SK-MEL-5 (cell line): ENCODE measurements around the gene BIN1. TPM values are rescaled to one million over a fixed set of nuclear protein-coding genes. Genes with fewer than 3 reads are reported as not detected.
"Not testable (repeated sequence)": the region's sequence is repeated elsewhere in the genome, so short reads cannot be mapped to it uniquely, and the experiment has no call there.

ENCODE experiments used
- DNase-seq: peaks from one replicate; pipeline ENCODE4 v3.0.0-alpha.2; 2016; ENCODE audit warnings: low read depth, low spot score
- in situ Hi-C: cut with HindIII; loops from 2 replicates; pipeline ENCODE4 v1.10.0; 2016; ENCODE audit warnings: low sequenced_read_pairs, high pct_unique_total_duplicates, low pct_unique_long_range_greater_than_20kb
- total RNA-seq: library from RNA; depleted of rRNA; stranded (reverse); fragments of >200 nt; shearing (Covaris generic); gene quantifications from 2 replicates; pipeline ENCODE4 v1.2.3, GENCODE V29; 2014

The BIN1 gene
- total RNA-seq, 1 experiment from 2014 or later, result 1.7 TPM

DNA sequence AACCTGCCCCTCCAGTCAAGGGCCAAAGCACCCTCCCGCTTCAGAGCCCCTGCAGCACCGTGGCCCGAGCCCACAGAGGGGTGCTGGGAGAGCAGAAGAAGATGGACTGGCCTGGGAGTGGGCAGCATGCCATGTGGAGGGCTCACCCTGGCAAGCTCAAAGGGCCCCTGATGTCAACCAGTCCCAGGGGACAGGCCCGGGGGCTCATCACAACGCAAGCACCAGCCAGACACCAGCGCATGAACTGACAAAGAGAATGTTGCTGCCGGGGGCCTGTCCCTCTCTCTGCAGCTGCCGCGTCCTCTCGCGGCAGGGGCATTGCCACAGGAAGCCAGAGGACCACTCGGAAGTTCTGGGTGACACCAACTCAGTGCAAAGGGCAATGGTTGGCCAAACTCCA, 30.3 kb upstream of the BIN1 start:
- no peak for DNase-seq

DNA sequence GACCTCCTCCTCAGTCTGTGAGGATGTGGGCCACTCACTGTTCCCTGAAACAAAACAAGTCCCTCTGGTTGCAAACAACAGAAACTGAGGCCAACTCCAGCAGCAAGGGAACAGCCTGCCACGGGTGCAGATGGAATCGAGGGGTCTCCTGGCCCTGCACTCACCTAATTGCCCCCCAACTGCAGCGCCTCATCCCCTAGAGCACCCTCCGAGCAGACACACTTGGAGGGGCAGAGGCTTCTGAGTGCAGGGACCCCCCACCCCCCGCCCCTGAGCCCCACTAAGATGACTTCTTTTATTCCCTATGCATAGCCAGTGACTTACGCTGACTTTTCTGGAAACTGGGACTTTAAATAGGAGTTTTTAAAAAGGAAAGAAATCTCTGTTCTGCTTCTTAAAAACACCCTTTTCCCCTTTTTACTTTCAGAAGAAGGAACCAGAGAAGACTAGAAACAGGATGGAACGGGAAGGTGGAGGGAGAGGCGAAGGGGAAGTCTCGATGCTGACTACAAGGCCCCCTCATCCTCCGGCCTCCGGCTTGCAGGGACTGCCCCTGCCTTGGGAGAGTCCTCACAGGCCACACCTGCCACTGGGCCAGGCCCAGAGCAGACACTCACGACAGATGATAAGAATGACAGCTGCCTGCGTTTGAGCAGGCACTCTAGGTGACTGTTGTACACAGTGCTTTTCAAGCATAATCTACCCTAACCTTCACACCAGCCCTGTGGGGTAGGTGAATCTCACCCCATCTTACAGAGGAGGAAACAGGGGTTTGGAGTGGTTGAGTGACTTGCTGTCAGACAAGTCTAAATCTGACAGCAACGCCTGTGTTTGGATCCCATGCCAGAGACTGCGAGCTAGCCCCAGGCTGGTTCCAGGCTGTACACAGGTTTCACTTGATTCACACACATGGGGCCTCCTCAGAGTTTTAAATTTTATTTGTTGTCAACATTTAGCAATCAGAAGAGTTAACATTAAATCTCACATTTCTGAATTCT, 28.2 kb upstream of the BIN1 start:
- no peak for DNase-seq
- in situ Hi-C loops, result no loop called here

More for the DNA sequence above, 30.3 kb upstream of the BIN1 start:
- in situ Hi-C loops, result no loop called here

DNA sequence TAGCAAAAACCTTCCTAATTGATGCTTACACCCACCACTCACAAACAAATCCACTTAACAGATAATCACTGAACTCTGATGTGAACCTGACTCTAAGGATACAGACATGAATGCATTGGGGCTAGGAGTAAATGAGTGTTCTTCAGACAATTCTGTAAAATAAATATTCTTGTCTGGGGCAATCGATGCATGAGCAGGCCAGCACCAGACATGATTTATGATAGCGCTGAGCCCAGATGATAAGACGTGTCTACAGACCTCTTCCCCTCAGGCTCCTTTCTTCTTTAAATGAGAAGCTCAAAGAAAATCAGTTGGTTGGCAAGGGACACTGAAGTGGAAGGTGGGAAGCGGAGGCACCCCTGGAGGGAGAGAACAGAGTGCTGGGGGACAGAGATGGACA, 27.3 kb upstream of the BIN1 start:
- no peak for DNase-seq

DNA sequence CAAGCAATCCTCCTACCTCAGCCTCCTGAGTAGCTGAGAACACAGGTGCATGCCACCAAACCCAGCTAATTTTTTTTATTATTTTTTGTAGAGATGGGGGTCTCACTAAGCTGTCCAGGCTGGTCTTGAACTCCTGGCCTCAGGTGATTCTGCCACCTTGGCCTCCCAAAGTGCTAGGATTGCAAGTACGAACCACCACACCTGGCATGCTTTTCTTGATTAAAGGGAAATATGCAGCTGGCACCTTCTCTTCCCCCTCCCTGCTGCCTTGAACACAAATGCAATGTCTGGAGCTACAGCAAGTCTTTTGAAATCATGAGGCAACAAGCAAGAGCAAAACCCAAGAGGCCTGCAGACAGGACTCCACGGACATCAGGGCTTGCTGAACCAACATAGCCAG, 26.8 kb upstream of the BIN1 start:
- no peak for DNase-seq
- in situ Hi-C loops, result no loop called here

More for the DNA sequence above, 27.3 kb upstream of the BIN1 start:
- in situ Hi-C loops, result no loop called here

DNA sequence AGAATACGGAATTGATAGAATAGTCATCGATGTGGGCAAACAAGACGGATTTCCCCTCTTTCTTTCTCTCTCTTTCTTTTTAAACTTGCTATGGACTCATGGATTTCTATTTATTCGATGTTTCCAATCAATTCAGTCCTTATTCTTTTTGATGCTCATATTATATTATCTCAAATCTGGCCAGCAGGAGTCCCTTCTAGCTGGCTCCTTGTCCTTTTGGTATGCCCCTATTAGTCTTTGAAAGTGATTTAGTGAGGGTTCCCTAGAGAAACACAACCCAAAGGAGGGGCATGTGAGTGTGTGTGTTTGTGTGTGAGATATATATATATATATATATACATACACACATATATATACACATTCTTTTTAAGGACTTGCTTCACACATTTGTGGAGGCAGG, 23.5 kb upstream of the BIN1 start:
- DNase-seq, result no peak
- in situ Hi-C loops, result no loop called here

DNA sequence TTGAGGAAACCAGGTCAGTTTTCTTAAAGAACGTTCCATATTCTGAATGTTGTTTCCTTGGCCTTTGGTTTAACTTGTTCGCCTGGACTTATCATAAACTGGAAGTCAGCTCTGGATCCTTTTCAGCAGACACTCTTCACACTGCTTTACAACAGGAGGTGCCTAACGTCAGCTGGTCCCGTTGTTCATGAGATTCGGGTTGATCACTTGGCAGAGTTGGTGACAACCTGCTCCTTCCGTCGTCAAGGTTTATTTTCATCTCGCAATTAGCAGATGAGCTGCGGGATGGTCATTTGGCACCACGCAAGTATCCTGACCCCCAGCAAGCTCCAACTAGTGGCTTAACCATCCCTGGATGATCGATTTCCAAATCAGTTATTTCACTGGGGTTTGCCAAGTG, 23.0 kb upstream of the BIN1 start:
- DNase-seq, result no peak

DNA sequence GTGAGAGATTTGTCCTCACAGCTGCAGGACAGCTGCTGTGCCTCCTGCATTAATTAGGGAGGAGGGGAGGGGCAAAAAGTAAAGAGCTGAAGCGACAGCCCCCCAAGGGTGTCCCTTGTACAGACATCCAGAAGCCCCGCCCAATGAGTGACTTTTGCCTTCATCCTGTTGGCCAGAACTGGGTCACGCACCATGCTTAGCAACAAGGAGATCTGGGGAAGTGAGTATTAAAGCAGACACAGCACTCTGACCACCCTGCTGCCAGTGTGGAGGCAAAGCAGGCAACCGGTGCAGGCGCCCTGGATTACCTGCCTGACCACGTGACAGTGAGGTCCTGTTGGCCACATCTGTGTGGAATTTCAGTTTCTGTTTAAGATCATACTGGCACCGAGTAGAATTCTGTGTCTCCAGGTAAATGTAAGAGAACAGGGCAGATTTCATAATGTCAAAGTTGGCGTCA, 21.5 kb upstream of the BIN1 start:
- in situ Hi-C loops, result no loop called here
- DNase-seq, result no peak

More for the DNA sequence above, 23.0 kb upstream of the BIN1 start:
- in situ Hi-C loops, result no loop called here

DNA sequence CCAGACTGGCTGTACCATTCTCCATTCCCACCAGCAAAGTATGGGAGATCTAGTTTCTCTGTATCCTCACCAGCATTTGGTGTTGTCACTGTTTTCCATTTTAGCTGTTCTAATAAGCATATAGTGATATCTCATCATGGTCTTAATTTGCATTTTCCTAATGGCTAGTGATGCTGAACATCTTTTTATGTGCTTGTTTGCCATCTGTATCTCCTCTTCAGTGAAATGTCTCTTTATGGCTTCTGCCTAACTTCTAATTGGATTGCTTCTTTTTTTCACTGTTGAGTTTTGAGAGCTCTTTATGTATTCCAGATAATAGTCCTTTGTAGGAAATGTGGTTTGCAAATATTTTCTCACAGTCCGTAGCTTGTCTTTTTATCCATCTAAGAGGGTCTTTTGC, 18.9 kb upstream of the BIN1 start:
- in situ Hi-C loops, result no loop called here
- no peak for DNase-seq

DNA sequence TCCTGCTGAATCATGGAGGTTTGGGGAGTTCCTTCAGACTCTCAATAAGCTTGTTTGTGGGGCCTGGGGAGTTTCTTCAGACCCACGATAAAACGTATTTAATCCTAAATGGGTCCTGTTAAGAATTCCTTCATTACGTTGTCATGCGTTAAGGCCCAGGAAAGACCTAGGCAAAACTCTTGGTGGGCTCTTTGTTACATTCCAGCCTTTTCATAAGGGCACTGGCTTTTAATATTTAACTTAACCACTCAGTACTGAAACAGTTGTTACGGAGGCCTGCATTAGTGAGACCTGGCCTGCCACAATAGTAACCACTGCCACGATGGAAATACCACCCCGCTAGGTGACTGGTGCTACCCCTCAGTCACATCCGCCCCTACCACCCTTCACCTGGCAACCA, 17.5 kb upstream of the BIN1 start:
- DNase-seq, result no peak
- in situ Hi-C loops, result no loop called here

DNA sequence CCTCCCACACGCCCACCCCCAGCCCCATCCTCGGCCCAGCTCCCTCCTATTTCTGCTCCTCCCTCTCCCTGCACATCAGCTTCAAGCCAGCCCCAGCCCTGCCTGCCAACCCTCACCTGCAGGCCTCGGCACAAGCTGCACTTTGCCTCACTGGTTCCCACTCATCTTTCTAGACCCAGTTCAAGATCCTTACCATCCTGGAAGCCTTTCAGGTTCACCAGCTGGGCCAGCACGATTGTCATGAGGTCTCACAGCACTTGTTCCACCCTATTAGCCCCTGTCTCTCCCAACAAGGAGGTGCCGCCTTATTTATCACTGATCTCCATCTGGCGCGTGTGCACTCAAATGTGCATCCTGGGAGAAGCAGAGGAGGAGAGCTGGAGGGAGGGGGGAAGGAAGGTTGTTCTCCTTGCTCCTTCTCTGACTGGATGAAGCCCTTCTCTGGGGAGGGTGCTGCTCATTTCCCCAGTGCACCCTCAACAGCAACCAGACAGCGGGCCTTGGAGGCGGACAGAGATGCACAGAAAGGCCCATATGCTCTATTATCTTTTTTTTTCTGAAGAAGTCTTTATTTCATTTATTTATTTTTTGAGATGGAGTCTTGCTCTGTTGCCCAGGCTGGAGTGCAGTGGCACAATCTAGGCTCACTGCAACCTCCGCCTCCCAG, 15.5 kb upstream of the BIN1 start:
- in situ Hi-C loops, result no loop called here
- no peak for DNase-seq

DNA sequence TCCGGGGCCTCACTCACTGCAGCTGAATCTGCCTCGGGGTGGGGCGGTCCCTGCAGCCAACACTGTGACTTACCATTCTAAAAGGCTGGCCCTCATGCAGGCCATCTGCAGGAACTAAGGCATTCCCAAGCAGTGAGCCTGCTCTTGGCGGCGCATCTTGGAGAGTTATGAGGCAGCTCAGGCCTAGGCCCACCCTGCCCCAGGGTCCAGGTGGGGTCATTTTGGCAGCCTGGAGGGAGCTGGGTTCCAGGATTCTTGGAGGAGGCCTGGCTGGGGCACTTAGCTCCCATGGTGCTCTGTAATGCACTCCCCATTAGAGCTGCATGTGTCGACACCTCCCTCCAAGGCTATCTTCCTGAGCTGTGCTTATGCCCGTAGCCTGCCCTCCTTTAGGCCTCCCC, 14.8 kb upstream of the BIN1 start:
- in situ Hi-C loops, result no loop called here
- no peak for DNase-seq

DNA sequence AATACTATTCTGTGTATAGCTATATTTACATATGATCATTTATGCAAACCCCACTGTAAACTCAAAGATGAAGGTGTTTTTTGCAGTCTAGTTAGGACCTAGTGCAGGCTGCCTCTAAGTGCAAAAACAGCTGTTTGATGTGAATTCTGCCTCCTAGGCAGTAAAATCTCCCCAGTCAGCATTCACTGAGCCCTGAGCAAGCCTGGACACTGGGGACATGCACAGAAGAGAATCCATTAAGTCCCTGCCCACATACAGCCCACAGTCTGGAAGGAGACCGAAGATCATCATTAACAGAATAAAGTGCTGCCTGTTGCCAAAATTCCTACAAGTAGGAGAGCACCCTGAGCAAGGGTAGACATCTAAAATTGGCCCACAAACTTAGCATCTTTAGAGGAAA, 14.4 kb upstream of the BIN1 start:
- no peak for DNase-seq
- in situ Hi-C loops, result no loop called here

DNA sequence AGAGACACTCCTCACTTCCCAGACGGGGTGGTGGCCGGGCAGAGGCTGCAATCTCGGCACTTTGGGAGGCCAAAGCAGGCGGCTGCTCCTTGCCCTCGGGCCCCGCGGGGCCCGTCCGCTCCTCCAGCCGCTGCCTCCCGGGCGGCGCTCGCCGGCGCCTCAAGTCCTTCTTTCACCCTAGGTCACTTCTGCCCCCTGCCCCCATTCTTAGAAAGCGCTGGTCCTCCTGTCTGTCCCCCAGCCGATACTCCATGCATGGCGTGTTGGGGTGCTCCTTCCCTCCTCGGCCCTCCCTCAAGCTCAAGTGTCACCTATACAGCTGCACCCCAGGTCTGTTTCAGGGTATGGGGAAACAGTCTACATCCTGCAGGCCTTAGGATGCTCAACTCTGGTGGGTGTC, 13.5 kb upstream of the BIN1 start:
- in situ Hi-C loops, DNase-seq: not testable (repeated sequence)

DNA sequence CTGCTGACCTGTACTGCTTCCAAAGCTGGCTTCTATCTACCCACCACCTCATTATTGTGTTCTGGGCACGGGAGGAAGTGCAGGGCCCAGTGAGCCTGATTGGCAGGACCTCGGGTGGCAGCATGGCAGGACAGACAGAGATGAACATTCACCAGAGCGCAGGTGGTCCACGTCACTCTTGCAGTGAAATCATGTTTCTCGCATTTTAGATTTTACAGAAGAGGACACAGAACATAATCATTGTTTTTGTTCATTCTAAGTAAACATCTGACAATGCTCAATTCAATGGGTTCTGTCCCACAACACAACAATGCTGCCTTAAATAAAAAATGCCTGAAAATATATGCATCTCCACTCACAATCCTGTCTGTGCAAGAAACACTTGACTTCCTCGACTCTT, 11.5 kb upstream of the BIN1 start:
- no peak for DNase-seq
- in situ Hi-C loops, result no loop called here

DNA sequence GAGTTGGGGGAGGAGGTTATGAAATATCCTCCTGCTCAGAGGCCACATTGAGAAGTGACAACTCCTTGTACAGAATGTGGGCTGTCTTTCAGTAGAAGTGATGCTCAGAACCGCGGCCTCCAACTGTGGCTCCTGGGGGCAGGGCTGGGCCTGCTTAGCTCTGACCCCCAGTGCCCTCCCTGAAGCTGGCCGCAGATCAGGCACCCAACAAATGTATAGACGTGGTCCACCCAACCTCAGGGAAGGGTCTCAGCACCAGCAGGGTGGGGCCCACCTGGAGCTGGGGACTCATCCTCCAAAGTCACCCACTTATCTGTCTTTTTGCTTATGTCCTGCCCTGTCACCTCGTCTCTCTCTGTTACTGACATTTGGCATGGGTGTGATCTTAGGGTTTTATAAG, 11.1 kb upstream of the BIN1 start:
- no peak for DNase-seq
- in situ Hi-C loops, result no loop called here

DNA sequence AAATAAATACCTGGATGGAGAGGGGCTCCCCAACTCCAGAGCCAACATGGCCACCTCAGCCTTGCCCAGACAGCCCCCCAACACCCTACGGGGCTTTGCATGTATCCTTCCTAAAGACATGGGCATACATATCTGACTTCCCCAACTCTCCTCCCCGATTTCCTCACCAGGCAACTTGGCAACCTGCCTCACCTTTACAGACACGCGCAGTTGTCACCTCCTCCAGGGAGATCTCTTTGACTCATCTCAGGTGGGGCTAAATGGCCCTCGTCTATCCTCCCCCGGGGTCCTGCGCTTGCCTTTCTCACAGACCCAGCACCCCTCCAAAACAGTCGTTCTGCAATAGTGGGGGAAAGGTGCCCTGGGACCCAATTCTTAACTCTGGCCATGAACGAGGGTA, 10.6 kb upstream of the BIN1 start:
- in situ Hi-C loops, result no loop called here
- no peak for DNase-seq

DNA sequence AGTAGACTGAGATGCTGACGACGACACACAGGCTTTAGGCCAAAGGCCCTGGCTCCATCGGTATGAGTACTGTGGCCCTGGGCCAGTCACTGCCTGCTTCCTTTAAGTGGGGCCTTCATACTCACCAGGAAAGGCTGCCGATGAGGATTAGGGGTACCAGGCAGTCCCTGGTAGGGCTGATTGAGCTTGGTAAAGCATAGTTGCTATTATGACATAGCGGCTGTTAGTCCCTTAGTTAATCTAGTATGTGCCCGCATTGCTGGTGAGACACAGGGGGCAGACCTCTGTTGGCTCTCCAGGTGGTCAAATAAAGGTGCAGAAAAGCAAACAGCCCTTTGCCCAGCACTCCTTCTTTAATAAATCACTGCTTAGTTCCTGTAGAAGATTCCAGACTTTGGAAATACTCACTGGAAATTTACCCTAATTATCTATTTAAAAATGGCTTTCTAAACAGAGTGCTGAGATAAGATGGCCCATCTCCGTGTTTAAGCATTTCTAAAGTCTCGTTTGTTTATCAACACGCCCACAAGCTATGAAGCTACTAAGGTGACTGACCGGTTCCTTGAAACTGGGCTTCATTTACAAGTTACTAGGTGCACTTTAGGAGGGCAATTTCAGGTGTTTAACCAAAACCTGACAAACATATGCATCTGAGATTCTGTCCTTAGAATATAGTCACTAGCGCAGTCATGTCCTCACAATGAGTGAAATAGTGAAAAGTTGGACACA, 8.7 kb upstream of the BIN1 start:
- no peak for DNase-seq
- in situ Hi-C loops, result no loop called here

DNA sequence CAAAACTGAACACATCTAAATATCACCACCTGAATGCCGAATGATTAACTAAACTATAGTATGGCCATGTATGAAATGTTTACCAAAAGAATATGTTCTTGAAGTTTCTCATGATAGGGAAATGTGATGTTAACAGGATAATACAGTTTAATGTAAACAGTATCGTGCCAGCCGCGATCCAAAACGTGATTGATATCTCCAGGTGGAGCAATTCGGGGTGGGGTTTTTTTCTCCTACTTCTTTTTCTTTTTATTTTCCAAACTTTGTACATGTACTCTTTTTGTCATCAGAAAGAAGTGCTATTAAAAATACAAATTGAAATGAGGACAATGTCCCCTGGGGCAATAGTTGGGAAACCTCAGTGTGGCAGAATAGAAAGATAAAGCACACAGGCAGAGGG, 4.0 kb upstream of the BIN1 start:
- in situ Hi-C loops, result no loop called here
- no peak for DNase-seq
